Measurements from ENCODE around the gene NKX6-1. TPM values are rescaled to one million over a fixed set of nuclear protein-coding genes. Genes with fewer than 3 reads are reported as not detected.

NKX6-1 gene
- total RNA-seq, 4 donors from 2014 or later, result 0.47 TPM; not detected in 3

GRCh38 chr4:84480082-84480481, 19.0 kb downstream of the NKX6-1 start:
- no peak for ATAC-seq (ENCODE audit: low FRiP score)
- TF ChIP-seq, protein P1, sequence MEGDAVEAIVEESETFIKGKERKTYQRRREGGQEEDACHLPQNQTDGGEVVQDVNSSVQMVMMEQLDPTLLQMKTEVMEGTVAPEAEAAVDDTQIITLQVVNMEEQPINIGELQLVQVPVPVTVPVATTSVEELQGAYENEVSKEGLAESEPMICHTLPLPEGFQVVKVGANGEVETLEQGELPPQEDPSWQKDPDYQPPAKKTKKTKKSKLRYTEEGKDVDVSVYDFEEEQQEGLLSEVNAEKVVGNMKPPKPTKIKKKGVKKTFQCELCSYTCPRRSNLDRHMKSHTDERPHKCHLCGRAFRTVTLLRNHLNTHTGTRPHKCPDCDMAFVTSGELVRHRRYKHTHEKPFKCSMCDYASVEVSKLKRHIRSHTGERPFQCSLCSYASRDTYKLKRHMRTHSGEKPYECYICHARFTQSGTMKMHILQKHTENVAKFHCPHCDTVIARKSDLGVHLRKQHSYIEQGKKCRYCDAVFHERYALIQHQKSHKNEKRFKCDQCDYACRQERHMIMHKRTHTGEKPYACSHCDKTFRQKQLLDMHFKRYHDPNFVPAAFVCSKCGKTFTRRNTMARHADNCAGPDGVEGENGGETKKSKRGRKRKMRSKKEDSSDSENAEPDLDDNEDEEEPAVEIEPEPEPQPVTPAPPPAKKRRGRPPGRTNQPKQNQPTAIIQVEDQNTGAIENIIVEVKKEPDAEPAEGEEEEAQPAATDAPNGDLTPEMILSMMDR (IDR thresholded peaks at IDR 0.05), result no peak
- DNase-seq (ENCODE audit: low spot score), result no peak

DNA sequence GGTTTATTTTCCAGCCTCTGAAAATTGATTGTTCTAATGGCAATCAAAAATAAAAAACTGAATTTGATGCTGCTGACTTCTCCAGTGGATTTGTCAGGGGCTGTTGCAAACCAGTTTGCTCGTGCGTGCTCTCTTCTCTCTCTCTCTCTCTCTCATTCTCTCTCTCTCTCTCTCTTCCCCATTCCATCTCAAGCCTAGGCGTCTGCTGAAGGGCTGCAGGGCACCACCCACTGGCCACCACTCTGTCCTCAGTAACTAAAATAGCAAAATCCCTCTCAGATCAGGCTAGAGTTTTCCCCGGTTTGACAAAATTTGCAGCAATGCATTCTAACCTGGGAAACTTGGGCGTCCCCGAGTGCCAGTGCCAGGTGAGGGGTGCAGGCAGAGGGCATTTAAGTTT, 19.4 kb downstream of the NKX6-1 start:
- TF ChIP-seq, protein P1 (IDR thresholded peaks at IDR 0.05), result no peak
- ATAC-seq (ENCODE audit: low FRiP score), result no peak
- no peak for DNase-seq (ENCODE audit: low spot score)

GRCh38 chr4:84477738-84478137, 21.4 kb downstream of the NKX6-1 start:
- no peak for ATAC-seq (ENCODE audit: low FRiP score)
- DNase-seq (ENCODE audit: low spot score), result no peak
- TF ChIP-seq, protein P1 (IDR thresholded peaks at IDR 0.05), result no peak

GRCh38 chr4:84474107-84474506, 25.0 kb downstream of the NKX6-1 start:
- TF ChIP-seq, protein P1 (IDR thresholded peaks at IDR 0.05), result no peak
- DNase-seq (ENCODE audit: low spot score) (no peak), ATAC-seq (ENCODE audit: low FRiP score) (no peak)

GRCh38 chr4:84472154-84472553, 26.9 kb downstream of the NKX6-1 start:
- DNase-seq (ENCODE audit: low spot score) (no peak), ATAC-seq (ENCODE audit: low FRiP score) (no peak)
- TF ChIP-seq, protein P1 (IDR thresholded peaks at IDR 0.05), result no peak

DNA sequence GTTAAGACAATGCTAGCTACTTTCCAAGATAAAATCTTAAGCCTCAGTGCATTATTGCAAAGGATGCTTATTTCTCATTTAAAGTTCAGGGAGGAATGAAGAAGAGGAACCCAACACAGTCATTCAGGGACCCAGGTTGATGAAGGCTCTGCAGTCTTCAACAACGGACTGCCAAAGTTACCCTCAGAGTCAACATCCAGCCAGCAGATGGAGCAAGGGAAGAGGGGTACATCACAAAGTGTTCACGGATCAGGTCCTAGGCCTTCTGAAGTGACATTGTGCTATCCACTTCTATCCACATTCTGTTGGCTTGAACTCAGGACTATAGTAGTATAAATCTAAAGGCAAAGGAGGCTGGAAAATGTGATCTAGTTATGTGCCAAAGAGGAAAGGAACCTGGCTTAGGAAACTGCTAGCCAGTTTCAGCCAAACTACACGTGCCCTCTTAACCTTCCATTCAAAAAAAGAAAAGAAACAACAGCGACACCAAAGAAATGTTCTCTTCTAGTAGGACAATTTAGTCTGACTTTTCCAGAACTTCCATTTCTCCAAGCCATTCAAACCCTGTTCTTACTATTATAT, 28.8 kb downstream of the NKX6-1 start:
- DNase-seq (ENCODE audit: low spot score), result no peak
- no peak for ATAC-seq (ENCODE audit: low FRiP score)
- TF ChIP-seq, protein P1 (IDR thresholded peaks at IDR 0.05), result no peak

DNA sequence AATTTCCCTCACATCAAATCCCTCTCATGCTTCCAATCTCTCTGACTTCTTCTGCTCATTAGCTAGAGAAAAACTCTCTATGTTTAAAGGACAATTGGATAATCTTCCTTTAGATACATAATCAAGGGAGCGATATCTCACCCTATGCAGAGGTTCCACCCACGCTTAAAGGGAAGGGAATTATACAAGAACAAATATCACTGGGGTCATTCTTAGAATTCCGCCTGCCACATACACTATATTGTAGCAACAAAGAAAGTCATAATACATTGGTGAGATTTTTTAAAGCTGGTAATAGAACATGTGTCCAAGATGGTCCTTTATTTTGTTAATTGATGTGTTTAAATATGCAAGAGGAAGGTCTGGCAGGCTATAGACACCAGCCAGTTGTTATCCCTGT, 31.5 kb downstream of the NKX6-1 start:
- ATAC-seq (ENCODE audit: low FRiP score) (no peak), DNase-seq (ENCODE audit: low spot score) (no peak)
- TF ChIP-seq, protein P1 (IDR thresholded peaks at IDR 0.05), result no peak

All from omental fat pad (tissue), 4 donors.